ENCODE measurements around the gene FCGR3B. TPM values are rescaled to one million over a fixed set of nuclear protein-coding genes. Genes with fewer than 3 reads are reported as not detected.
"Not testable (repeated sequence)": the region's sequence is repeated elsewhere in the genome, so short reads cannot be mapped to it uniquely, and the experiment has no call there.

Gene FCGR3B
- not detected for total RNA-seq

DNA sequence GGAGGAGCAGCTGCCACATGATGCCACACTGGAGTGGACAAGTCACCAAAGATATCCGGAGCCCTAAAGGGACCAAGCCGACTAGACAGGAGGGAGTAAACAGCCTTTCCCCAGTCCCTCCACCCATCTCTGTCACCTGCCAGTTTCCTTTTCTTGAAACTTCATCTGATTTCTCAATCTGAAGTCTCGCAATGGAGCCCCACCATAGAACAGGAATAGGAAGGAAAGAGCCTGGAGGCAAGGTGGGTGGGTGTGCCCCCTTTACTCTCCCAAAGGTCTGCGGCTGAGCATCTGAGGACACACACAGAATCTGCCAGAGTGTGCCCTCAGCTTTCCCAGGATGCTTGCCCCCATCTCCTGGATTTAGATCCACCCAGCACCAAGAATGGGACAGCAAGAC is at the start of gene FCGR3B:
FCGR3B (minus strand) TSS at position 101 of the 400 bp plus-strand sequence; CDS start at position 19, 82 bp downstream.
- DNase-seq (no peak), ATAC-seq (no peak)
- intact Hi-C loops (cut with micrococcal nuclease), result no loop called here
- H3K27ac Mint-ChIP-seq, result no peak within 1 kb of the TSS
- H3K9me3 Mint-ChIP-seq, result no peaks in the 10 kb centered on the region
- H3K27me3 Mint-ChIP-seq, result no peaks in the 10 kb centered on the region
- TF ChIP-seq, protein P1, sequence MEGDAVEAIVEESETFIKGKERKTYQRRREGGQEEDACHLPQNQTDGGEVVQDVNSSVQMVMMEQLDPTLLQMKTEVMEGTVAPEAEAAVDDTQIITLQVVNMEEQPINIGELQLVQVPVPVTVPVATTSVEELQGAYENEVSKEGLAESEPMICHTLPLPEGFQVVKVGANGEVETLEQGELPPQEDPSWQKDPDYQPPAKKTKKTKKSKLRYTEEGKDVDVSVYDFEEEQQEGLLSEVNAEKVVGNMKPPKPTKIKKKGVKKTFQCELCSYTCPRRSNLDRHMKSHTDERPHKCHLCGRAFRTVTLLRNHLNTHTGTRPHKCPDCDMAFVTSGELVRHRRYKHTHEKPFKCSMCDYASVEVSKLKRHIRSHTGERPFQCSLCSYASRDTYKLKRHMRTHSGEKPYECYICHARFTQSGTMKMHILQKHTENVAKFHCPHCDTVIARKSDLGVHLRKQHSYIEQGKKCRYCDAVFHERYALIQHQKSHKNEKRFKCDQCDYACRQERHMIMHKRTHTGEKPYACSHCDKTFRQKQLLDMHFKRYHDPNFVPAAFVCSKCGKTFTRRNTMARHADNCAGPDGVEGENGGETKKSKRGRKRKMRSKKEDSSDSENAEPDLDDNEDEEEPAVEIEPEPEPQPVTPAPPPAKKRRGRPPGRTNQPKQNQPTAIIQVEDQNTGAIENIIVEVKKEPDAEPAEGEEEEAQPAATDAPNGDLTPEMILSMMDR (IDR thresholded peaks at IDR 0.05), result no peak
- no peaks in the 10 kb centered on the region for H3K36me3 Mint-ChIP-seq (ENCODE audit: low read depth)
- ChIA-PET POLR2A (no interaction called here), CTCF (no interaction called here)
- H3K4me3 Mint-ChIP-seq, result no peak within 1 kb of the TSS
- peaks cover 11% of the 10 kb centered on the region for H3K4me1 Mint-ChIP-seq (ENCODE audit: low read depth)

DNA sequence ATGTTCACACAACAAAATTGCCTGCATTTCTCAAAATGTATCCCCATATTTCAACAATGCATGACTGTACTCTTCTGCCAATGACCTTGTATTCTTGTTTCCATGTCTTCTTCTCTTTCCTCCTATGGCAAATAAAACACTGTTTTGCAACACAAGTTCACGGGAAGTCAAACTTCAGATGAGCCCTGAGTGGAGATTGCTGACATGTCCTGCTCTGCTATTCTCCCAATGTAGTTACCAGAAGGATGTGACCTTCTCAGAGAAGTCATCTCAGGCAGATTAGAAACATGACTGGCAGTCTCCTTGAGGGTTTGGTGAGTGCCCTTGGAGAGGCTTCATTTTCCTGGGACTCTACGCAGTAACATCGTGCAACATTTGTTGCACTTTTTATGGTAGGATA is 47.5 kb upstream of the FCGR3B start:
- TF ChIP-seq, protein P1 (IDR thresholded peaks at IDR 0.05), result no peak
- intact Hi-C loops (cut with micrococcal nuclease), result no loop called here
- ChIA-PET CTCF (no interaction called here), POLR2A (no interaction called here)
- H3K4me1 Mint-ChIP-seq (ENCODE audit: low read depth), result peaks cover 6% of the 10 kb centered on the region
- ATAC-seq, result no peak
- no peaks in the 10 kb centered on the region for H3K36me3 Mint-ChIP-seq (ENCODE audit: low read depth)
- H3K27ac Mint-ChIP-seq, result no peak overlapping the region
- peaks cover 13% of the 10 kb centered on the region for H3K27me3 Mint-ChIP-seq
- DNase-seq, result no peak
- H3K9me3 Mint-ChIP-seq, result no peaks in the 10 kb centered on the region
- H3K4me3 Mint-ChIP-seq, result no peak overlapping the region

DNA sequence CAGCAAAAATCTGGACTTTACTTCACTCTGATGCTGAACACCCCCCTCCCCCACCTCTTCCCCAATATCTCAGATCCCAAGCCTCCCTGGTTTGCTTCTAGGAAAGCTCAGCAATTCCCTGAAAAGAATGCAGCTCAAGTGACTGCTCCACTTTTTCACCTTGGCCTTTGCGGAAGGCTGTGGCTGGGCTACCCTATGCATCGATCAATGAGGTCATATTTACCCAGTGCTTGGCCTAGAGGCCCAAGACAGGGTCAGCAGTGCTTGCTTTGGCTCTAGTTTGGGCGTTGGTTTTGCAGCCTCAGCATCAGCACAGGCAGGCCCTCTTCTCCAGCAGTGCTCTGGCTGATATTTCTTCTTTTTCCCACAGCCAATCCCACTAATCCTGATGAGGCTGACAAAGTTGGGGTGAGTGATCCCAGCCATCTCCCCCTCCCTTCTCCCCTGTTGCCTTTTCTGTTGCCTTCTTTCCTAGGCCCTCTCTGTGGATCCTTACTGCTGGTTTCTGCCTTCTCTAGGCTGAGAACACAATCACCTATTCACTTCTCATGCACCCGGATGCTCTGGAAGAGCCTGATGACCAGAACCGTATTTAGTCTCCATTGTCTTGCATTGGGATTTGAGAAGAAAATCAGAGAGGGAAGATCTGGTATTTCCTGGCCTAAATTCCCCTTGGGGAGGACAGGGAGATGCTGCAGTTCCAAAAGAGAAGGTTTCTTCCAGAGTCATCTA is 46.1 kb upstream of the FCGR3B start:
- intact Hi-C loops (cut with micrococcal nuclease), result no loop called here
- Mint-ChIP-seq H3K9me3 (no peaks in the 10 kb centered on the region), H3K27me3 (peaks cover 8% of the 10 kb centered on the region), H3K4me3 (no peak overlapping the region), H3K4me1 (ENCODE audit: low read depth) (peaks cover 6% of the 10 kb centered on the region), H3K27ac (no peak overlapping the region), H3K36me3 (ENCODE audit: low read depth) (no peaks in the 10 kb centered on the region)
- ChIA-PET POLR2A (no interaction called here), CTCF (no interaction called here)
- TF ChIP-seq, protein P1 (IDR thresholded peaks at IDR 0.05), result no peak
- no peak for DNase-seq
- no peak for ATAC-seq

DNA sequence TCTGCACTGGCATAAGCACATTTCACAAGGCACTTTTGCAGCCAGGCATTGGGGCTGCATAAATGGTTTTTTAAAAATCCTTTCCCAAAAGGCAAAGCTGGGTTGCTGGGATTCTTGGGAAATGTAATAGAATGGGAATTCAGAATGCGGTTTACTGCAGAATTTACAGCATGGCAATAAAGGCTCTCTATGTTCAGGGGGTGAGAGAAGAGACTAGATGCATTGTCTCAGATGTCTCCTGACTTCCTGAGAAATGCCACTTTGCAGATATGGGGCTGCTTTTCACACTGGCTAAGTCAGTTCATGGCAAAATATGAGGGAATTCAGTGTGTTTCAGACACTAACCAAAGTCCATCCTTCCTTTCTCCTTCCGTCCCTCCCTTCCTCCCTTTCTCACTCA is 45.5 kb upstream of the FCGR3B start:
- ChIA-PET CTCF (no interaction called here), POLR2A (no interaction called here)
- H3K4me1 Mint-ChIP-seq (ENCODE audit: low read depth), result peaks cover 9% of the 10 kb centered on the region
- no peaks in the 10 kb centered on the region for H3K9me3 Mint-ChIP-seq
- peaks cover 6% of the 10 kb centered on the region for H3K27me3 Mint-ChIP-seq
- intact Hi-C loops (cut with micrococcal nuclease), result no loop called here
- no peak overlapping the region for H3K4me3 Mint-ChIP-seq
- ATAC-seq, result no peak
- no peak overlapping the region for H3K27ac Mint-ChIP-seq
- no peak for DNase-seq
- no peaks in the 10 kb centered on the region for H3K36me3 Mint-ChIP-seq (ENCODE audit: low read depth)
- TF ChIP-seq, protein P1 (IDR thresholded peaks at IDR 0.05), result no peak

DNA sequence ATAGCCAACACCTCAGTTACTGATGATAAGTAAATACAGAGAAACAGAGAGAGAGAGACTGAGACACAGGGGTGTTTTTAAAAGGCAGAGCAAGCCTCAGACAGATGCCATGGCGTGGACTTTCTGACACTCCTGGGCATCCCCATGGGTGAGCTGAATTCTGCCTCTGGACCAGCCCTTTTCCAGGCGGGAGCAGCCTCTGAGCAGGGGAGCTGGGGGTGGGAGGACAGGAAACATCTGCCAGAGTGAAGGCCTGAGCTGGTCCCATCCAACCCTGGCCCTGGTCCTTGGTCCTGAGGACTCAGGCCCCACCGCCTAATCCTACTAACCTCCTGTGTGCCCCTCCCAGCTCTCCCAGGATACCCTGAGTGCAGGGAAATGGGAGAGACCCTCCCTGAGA is 43.9 kb upstream of the FCGR3B start:
- CTCF ChIA-PET, result not testable (repeated sequence)

DNA sequence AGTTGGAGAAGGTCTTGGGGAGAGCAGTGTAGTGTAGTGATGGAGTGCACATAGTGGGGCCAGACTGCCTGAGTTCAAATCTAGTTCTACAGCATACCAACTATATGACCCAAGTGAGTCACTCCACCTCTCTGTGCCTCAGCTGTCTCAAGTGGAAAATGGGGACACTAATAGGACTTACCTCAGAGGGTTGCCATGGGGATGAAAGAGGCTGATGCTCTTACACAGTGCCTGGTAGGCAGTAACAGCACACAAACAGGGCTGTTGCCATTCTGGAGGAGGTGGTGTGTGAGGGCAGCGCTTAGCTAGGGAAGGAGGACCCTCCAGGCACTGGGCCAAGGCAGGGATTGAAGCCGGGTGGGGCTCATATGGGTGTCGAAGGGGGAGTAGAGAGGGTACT is 43.5 kb upstream of the FCGR3B start:
- H3K4me3 Mint-ChIP-seq; H3K27me3 Mint-ChIP-seq; H3K27ac Mint-ChIP-seq; intact Hi-C loops (cut with micrococcal nuclease); POLR2A ChIA-PET; H3K9me3 Mint-ChIP-seq; H3K36me3 Mint-ChIP-seq (ENCODE audit: low read depth); CTCF ChIA-PET: not testable (repeated sequence)
- H3K4me1 Mint-ChIP-seq (ENCODE audit: low read depth), result peaks cover 12% of the 10 kb centered on the region
- ATAC-seq (peak; percentile 52), DNase-seq (peak; percentile 3)

More for the DNA sequence above, 43.9 kb upstream of the FCGR3B start:
- POLR2A ChIA-PET; H3K4me3 Mint-ChIP-seq; intact Hi-C loops (cut with micrococcal nuclease); H3K27me3 Mint-ChIP-seq; H3K36me3 Mint-ChIP-seq (ENCODE audit: low read depth); H3K27ac Mint-ChIP-seq; H3K9me3 Mint-ChIP-seq; DNase-seq; ATAC-seq: not testable (repeated sequence)
- peaks cover 12% of the 10 kb centered on the region for H3K4me1 Mint-ChIP-seq (ENCODE audit: low read depth)

DNA sequence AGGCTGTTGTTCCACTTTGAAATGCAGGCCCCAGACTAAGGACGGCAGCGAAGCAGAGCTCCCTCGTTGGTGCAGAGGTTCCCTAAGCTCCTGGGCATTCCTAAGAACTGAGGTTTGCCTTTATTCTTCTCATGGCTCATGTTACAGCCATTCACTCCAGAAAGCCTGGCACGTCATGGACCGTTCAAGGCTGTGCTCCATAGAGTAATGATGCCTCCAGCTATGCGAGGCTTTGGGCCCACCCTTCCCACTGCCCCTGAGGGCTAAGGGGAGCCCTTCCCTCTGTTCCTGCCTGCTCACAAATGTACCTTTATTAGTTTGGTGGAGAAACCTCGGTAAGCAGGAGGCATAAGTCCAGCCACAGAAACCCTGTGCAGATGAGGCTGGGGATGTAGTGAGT is 42.5 kb upstream of the FCGR3B start:
- DNase-seq; POLR2A ChIA-PET; H3K4me3 Mint-ChIP-seq; H3K36me3 Mint-ChIP-seq (ENCODE audit: low read depth); H3K9me3 Mint-ChIP-seq; CTCF ChIA-PET; H3K27ac Mint-ChIP-seq; intact Hi-C loops (cut with micrococcal nuclease); ATAC-seq; H3K27me3 Mint-ChIP-seq: not testable (repeated sequence)
- peaks cover 12% of the 10 kb centered on the region for H3K4me1 Mint-ChIP-seq (ENCODE audit: low read depth)

DNA sequence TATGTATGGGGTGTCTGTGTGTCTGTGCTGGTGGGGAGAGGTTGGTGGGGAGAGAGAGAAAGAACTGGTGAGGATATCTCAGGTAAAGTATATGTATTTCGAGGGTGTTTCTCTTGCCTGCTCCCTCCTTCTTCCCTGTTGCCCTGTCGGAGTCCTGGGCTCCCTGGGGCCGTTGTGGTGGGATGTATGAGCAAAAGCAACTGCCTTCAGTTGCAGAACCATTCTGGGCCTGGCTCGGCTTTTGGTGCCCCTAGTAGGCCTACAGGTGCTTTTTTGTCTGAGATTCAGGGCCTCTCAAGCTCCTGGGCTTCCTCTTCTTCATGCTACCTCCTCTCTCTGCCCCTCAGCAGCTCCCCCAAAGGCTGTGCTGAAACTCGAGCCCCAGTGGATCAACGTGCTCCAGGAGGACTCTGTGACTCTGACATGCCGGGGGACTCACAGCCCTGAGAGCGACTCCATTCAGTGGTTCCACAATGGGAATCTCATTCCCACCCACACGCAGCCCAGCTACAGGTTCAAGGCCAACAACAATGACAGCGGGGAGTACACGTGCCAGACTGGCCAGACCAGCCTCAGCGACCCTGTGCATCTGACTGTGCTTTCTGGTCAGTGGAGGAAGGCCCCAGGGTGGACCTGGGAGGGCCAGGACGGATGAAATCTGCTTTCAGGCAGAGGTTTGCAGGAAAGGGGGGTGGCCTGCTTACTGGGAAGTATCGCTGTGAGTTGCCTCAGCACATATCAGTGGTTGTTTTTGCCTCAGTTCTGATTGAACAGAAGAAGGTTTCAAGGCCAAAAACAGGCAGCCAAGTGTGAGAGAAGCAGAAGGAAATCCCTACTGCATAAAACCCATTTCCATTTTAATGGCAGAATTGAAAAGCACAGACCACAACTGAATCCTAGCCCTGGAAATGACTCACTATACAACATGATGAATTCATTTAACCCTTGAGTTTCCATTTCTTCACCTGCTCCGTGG is 40.4 kb upstream of the FCGR3B start:
- H3K27ac Mint-ChIP-seq; H3K9me3 Mint-ChIP-seq; H3K36me3 Mint-ChIP-seq (ENCODE audit: low read depth); intact Hi-C loops (cut with micrococcal nuclease); POLR2A ChIA-PET; CTCF ChIA-PET; H3K4me3 Mint-ChIP-seq; H3K27me3 Mint-ChIP-seq: not testable (repeated sequence)
- peaks cover 12% of the 10 kb centered on the region for H3K4me1 Mint-ChIP-seq (ENCODE audit: low read depth)
- peak; percentile 7 for DNase-seq
- ATAC-seq, result peak; percentile 45

Measured in activated CD8-positive, alpha-beta T cell treated with anti-CD3 and anti-CD28 coated beads for 36 hours (primary cell).